ENCODE measurements around the gene TM4SF4. TPM values are rescaled to one million over a fixed set of nuclear protein-coding genes. Genes with fewer than 3 reads are reported as not detected.
A peak's percentile ranks its signal among the peaks of the same experiment; 100 is the strongest.

Gene TM4SF4
- total RNA-seq, 1 donor from 2014 or later: 0.29 TPM

GRCh38 chr3:149529099-149529498 is 54.6 kb downstream of the TM4SF4 start:
- no peak for DNase-seq (ENCODE audit: low read depth)
- H3K4me3 ChIP-seq (ENCODE audit: low read depth, low read length): no peak overlapping the region
- TF ChIP-seq CTCF (conservative IDR thresholded peaks at IDR 0.05; ENCODE audit: low read depth, low read length): no peak

- no peak for DNase-seq (ENCODE audit: low read depth)
- no peak overlapping the region for H3K4me3 ChIP-seq (ENCODE audit: low read depth, low read length)
- no peak for TF ChIP-seq CTCF (conservative IDR thresholded peaks at IDR 0.05; ENCODE audit: low read depth, low read length)
These were observed 58.1 kb downstream of the TM4SF4 start for GRCh38 chr3:149532489-149533180.

- DNase-seq (ENCODE audit: low read depth): no peak
- no peak for TF ChIP-seq CTCF (conservative IDR thresholded peaks at IDR 0.05; ENCODE audit: low read depth, low read length)
These were observed 59.6 kb downstream of the TM4SF4 start for GRCh38 chr3:149534082-149534481.

GRCh38 chr3:149534671-149535332 is 60.3 kb downstream of the TM4SF4 start:
- DNase-seq (ENCODE audit: low read depth): no peak
- TF ChIP-seq CTCF (conservative IDR thresholded peaks at IDR 0.05; ENCODE audit: low read depth, low read length): no peak
- H3K4me3 ChIP-seq (ENCODE audit: low read depth, low read length): no peak overlapping the region

More at GRCh38 chr3:149534082-149534481, 59.6 kb downstream of the TM4SF4 start:
- H3K4me3 ChIP-seq (ENCODE audit: low read depth, low read length): no peak overlapping the region

- no peak overlapping the region for H3K4me3 ChIP-seq (ENCODE audit: low read depth, low read length)
- TF ChIP-seq CTCF (conservative IDR thresholded peaks at IDR 0.05; ENCODE audit: low read depth, low read length): no peak
- no peak for DNase-seq (ENCODE audit: low read depth)
These were observed 60.8 kb downstream of the TM4SF4 start for GRCh38 chr3:149535333-149535685.

GRCh38 chr3:149536429-149536828 is 61.9 kb downstream of the TM4SF4 start:
- TF ChIP-seq CTCF (conservative IDR thresholded peaks at IDR 0.05; ENCODE audit: low read depth, low read length): no peak
- H3K4me3 ChIP-seq (ENCODE audit: low read depth, low read length): no peak overlapping the region
- no peak for DNase-seq (ENCODE audit: low read depth)

GRCh38 chr3:149538371-149538770 is 63.9 kb downstream of the TM4SF4 start:
- DNase-seq (ENCODE audit: low read depth): no peak
- TF ChIP-seq CTCF (conservative IDR thresholded peaks at IDR 0.05; ENCODE audit: low read depth, low read length): no peak
- H3K4me3 ChIP-seq (ENCODE audit: low read depth, low read length): peak overlapping the region; percentile 11

All from epithelial cell of proximal tubule (primary cell).